ENCODE results near the gene ATP5ME.
"Not testable (repeated sequence)": the region's sequence is repeated elsewhere in the genome, so short reads cannot be mapped to it uniquely, and the experiment has no call there.

The ATP5ME gene, protein sequence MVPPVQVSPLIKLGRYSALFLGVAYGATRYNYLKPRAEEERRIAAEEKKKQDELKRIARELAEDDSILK

DNA sequence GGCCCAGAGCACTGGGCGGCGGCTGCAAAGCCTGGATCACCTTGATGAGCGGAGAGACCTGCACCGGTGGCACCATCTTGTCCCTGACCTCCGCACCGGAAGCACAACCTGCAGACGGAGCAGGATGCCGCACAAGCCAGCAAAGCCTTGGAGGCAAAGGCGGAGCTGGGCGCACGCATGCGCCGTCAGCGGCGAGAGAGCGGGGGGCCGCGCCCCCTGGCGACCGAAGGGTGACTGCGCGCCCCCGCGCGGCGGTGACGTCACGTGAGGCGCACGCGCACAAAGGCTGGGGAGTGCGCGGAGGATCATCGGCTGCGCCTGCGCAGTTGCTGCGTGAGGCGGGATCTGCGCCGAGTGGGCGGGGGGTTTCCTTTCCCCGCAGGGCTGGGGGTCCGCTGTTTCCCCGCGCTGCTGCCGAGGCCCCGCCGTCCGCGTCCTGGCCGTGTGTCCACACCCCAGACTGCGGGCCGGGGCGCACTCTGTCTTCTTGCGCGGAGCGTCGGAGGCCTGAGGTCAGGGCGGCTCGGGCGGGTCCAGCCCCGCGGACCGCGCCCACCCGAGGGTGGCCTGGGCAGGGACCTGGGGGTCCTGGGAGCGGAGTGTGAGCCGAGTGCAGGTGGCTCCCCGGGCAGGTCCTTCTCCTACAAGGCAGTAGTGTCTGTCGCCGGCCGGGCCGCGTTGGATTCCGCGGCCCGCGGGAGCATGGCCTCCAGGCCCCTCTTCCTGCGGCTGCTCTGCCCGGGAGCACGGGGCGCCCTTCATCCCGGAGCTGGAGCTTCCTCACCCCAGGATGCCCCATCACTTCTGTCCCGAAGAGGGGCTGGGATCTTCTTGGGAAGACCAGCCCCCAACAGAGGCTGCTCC lies at the start of gene ATP5ME, which contains the start of gene MYL5:
ATP5ME (minus strand) TSS at position 105 of the 864 bp plus-strand sequence; CDS start at position 76, 29 bp downstream.
MYL5 (plus strand) TSS at position 371 of the 864 bp plus-strand sequence. CDS start 3,485 bp downstream, outside the sequence.
- peak; percentile 66 to 98 (median 92) for DNase-seq

GRCh38 chr4:722851-723360 lies 48.8 kb upstream of the ATP5ME start:
- no peak for DNase-seq

DNA sequence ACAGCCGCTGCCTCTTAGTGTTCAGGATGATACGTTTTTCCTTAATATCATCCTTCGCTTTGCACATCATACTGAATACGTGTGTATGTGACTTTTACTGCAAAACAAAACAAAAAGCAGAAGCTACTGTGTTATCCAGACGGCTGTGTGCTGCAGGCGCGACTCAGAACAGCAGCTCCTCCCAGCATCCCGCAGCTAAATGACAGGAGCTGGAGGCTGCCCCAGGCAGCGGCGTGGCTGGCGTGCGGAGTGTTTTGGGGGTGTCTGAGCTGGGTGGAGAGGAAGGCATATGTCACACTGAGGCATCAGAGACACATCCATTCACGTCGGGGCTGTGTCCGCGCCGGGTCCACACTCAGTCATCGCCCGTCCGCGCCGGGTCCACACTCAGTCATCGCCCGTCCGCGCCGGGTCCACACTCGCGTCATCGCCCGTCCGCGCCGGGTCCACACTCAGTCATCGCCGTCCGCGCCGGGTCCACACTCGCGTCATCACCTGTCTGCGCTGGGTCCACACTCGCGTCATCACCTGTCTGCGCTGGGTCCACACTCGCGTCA lies 48.2 kb upstream of the ATP5ME start:
- DNase-seq = no peak

DNA sequence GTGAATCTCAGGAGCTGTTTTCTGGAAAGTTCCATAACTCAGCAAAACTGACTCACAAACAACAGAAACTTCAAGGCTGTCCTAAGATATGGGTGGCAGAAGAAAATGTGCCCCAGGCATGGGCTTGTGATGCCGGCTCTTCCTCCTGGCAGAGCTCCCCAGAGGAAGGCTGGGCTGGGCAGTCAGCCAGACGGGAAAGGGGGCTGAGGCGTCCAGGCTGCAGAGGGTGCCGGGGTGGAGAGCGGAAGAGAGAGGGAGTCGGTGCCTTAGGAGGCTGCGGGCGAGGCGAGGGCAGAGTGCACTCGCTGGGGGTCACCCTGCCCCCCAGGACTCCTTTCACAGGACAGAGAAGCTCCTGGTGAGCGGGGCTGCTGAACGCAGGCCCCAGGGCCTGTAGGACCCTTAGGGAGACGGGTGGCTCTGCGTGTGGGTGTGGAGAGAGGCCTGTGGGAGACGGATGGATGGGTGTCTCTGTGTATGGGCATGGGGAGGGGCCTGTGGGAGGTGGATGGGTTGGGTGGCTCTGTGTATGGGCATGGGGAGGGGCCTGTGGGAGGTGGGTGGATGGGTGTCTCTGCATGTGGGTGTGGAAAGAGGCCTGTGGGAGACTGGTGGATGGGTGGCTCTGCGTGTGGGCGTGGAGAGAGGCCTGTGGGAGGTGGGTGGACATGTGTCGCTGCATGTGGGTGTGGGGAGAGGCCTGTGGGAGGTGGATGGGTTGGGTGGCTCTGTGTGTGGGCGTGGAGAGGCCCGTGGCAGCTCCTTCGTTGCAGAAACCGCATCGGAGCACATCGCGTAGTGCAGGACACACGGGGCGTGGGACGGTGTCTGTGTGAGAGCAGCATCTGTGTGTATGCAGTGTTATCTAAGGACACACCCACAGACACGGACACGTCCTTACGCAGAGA lies 47.4 kb upstream of the ATP5ME start:
- no peak for DNase-seq

GRCh38 chr4:720111-720860 lies 46.2 kb upstream of the ATP5ME start:
- peak in 1 of 14 donors; percentile 23 for DNase-seq

DNA sequence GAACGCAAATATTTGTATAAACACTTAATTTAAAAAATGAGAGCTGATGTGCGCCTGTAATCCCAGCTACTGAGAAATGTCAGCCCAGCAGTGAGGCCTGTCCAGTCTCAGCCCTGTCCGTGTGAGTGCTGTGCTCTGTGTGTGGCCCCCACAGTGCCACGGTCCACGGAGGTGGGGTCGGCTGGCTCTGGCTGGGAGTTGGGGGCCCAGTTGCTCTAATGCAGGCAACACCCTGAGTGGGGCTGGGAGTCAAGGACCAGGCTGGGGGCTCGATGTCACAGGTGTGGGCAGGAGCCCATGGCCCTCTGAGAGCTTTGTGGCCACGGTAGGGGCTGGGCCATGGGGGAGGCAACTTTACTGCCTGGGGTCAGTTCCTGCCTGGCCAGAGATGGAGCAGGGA lies 44.4 kb upstream of the ATP5ME start:
- DNase-seq = no peak

DNA sequence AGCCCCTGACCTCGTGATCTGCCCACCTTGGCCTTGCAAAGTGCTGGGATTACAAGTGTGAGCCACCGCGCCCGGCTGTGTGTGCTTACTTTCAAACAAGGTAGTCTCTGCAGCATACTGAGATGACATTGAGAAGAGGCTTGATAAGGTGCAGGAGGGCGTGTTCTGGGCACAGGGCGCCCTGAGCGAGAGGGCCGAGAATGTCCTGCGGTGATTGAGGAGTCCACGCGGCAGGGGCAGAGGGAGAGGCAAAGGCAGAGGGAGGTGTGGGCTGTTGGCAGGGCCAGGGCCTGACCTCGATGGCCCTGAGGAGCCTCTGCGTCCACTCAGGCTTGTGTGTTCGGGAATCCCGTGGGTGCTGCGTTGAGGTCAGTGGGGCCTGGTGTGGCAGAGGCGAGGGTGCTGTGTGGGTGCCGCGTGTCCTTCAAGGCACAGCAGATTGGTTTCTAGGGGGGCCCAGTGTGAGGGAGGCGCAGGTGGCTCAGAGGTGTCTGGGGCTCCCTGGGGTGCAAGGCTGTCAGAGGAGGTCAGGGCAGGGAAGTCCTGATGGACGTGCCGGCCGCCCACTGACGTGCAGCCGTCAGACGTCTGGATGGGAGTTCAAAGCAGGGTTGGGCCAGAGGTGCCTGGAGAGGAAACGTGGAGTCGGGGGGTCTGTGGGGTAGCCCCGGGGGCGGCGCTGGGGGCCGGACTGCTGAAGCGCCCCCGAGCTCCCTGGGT lies 43.7 kb upstream of the ATP5ME start:
- DNase-seq = no peak

GRCh38 chr4:714087-714486 lies 40.0 kb upstream of the ATP5ME start:
- DNase-seq = no peak

- no peak for DNase-seq
Measured at GRCh38 chr4:712916-713632, 39.0 kb upstream of the ATP5ME start.

DNA sequence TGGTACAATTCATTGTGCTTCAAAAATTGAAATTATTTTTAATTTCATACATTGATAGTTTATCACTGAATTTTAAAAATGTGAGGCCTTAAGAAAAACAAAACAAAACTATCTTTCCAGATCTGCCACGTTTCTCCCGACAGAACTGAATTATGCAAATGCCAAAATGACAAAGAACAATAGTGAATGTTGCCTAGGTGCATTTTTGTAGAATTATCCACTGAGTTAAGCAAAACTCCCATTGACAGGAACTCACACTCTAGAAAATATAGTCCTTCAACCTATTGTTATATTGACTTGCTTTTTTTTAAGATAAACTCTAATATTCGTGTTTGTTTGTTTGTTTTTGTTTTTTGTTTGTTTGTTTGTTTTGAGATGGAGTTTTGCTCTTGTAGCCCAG lies 38.0 kb upstream of the ATP5ME start:
- DNase-seq = no peak

DNA sequence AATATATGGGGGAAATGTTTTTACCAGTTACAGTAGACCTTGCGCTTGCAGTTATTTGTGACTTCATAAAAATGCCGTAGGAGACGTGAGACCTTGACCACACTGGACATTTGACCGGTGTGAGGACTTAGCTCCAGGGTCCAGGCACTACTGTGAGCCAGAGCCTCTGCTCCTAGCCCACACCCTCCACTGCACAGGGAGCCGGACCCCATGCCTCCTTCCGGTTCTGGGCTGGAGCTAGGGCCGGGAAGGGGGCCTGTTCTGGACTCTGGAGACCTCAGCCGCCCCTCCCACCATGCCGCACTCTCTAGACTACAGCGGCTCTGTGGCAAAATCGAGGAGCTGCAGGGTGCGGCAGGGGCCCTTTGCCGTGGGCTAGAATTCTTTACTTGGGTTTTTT lies 36.8 kb upstream of the ATP5ME start:
- DNase-seq = no peak

DNA sequence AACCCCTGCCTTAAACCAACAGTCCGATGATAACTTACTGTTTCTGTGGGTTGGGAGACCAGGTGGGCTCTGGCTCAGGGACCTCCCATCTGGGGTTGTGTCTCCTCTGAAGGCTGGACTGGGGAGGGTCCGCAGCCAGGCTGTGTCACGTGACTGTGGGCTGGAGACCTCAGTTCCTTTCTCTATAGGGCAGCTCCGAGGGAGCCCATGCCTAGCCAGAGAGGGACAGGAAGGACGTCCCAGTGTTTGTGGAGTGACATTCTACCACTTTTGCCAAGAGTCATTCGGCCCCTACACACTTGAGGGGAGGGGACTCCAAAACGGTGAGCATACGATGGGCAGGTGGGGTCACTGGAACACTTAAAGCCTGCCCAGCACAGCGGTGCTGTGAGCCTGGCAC lies 36.0 kb upstream of the ATP5ME start:
- DNase-seq = no peak

GRCh38 chr4:709348-709747 lies 35.3 kb upstream of the ATP5ME start:
- no peak for DNase-seq

- no peak for DNase-seq
Measured at GRCh38 chr4:708631-708933, 34.5 kb upstream of the ATP5ME start.

DNA sequence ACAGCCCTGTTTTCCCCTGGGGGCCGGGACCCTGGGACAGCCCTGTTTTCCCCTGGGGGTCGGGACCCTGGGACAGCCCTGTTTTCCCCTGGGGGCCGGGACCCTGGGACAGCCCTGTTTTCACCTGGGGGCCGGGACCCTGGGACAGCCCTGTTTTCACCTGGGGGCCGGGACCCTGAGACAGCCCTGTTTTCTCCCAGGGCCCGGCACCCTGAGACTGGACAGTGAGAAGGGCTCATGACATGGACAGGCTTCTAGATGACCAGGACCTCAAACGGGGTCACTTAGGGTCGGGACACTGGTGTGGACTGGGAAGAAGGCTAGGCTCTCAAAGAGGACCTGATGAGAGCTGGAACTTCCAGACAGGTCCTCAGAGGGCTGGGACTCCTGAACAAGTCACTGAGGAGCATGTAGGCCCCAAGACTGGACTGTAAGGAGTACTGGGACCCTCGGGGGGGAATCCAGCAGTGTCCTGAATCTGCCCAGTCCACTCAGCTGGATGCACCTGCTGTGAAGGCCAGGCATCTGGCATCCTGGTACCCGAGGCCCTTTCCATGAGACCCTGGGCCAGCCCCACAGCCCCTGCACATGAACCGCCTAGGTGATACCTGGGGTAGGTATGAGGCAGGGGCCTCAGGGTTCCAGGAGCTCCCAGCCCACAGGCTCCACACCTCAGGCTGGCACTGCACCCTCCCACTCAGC lies 34.0 kb upstream of the ATP5ME start:
- DNase-seq = no peak

DNA sequence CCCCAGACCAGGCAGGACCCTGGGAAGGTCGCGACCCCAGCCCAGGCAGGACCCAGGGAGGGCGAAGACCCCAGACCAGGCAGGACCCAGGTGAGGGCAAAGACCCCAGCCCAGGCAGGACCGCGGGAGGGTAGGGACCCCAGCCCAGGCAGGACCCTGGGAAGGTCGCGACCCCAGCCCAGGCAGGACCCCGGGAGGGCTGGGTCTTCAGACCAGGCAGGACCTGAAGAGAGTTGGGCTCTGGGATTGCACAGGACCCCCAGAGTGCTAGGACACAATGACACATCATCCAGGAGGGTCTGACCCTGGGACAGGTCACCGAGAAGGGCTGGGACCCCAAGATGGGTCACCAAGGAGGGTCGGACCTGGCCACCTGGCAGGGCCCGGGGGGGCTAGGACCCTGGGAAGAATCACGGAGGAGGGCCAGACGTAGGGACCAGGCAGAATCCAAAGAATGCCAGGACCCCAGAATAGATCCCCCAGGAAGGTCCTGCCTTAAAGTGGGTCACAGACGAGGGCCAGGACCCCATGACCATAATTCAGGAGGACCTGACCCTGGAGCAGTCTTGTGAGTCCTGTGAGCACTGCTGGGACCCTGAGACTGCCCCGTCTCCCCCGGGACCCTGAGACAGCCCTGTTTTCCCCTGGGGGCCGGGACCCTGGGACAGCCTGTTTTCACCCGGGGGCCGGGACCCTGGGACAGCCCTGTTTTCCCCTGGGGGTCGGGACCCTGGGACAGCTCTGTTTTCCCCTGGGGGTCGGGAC lies 32.9 kb upstream of the ATP5ME start:
- no peak for DNase-seq

GRCh38 chr4:706083-706633 lies 32.1 kb upstream of the ATP5ME start:
- DNase-seq = not testable (repeated sequence)

DNA sequence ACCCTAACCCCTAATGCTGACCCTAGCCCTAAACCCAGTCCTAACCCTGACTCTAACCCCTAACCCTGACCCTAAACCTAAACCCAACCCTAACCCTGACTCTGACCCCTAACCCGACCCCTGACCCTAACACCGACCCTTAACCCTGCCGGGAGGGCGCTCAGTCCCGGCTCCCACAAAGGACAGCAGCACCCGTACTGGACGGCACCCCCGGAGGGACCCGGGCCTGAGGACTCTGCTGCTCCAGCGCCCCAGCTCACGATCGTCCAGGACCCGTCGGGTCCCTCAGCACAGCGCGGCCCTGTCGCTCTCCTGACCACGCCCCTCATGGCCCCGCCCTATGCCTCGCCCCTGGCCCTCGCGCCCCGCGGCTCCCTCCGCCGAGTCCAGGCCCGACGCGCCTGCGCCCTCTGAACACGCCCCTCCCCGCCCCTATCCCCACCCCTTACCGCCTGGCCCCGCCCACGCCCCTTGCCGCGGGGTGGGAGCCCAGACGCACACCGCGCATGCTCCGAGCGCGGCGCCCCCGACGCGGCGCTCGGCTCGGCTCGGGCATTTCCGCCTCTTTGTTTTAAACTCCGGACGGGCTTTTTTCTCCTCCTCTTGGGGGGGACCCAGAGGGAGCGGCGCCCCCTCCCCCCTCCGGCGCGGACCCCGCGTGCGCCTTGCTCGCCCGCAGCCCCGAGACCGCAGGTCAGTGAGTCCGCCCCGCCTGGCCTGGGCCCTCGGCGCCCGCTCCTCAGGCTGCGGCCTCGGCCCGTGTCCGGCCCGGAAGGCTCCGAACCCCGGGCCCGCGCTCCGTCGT lies 31.4 kb upstream of the ATP5ME start, which contains the start of gene PCGF3:
PCGF3 (plus strand) TSS at position 555 of the 805 bp plus-strand sequence. CDS start 27,849 bp downstream, outside the sequence.
- peak; percentile 68 to 96 (median 91) for DNase-seq

Measured in C1 segment of cervical spinal cord (tissue), 14 donors.